HepG2 (cell line): Measurements from ENCODE around the gene DACH2.

Source experiments
- ARNT2 ChIP-seq: sonication (generic); formaldehyde crosslinking; IDR thresholded peaks from 2 replicates; pipeline ENCODE4 v1.8.0; 2022; ENCODE audit warnings: mild to moderate bottlenecking, low read depth, missing genetic modification reagents, moderate library complexity
- CBX5 ChIP-seq: sonication (generic); formaldehyde crosslinking; IDR thresholded peaks from 2 replicates; pipeline ENCODE4 v1.4.0; 2020; ENCODE audit warnings: missing genetic modification reagents, borderline replicate concordance
- CEBPZ ChIP-seq: IDR thresholded peaks from 2 replicates; pipeline ENCODE4 v1.6.1; 2012; ENCODE audit warnings: low read length, improper control_type of control experiment
- ELF4 ChIP-seq: sonication (generic); formaldehyde crosslinking; IDR thresholded peaks from 2 replicates; pipeline ENCODE4 v1.5.0; 2020; ENCODE audit warnings: missing genetic modification reagents, mild to moderate bottlenecking, moderate library complexity, borderline replicate concordance
- RFX5 ChIP-seq: IDR thresholded peaks from 2 replicates; pipeline ENCODE4 v1.6.1; 2011; ENCODE audit warnings: low read depth, low read length, improper control_type of control experiment
- RFXANK ChIP-seq: IDR thresholded peaks from 2 replicates; pipeline ENCODE4 v1.6.1; 2016
- SIX4 ChIP-seq: sonication (generic); formaldehyde crosslinking; IDR thresholded peaks from 2 replicates; pipeline ENCODE4 v1.4.0; 2020; ENCODE audit warnings: missing genetic modification reagents
- SUZ12 ChIP-seq: fragments of 150-350 bp; IDR thresholded peaks from 2 replicates; pipeline ENCODE4 v1.6.1; 2014; ENCODE audit warnings: low read depth, low read length
- TAF1 ChIP-seq: sonication (generic); formaldehyde crosslinking; IDR thresholded peaks from 2 replicates; pipeline ENCODE4 v1.4.0; 2020; ENCODE audit warnings: missing genetic modification reagents
- YEATS4 ChIP-seq: sonication (generic); formaldehyde crosslinking; IDR thresholded peaks from 2 replicates; pipeline ENCODE4 v1.4.0; 2020; ENCODE audit warnings: missing genetic modification reagents, borderline replicate concordance
- ZNF331 ChIP-seq: sonication (generic); formaldehyde crosslinking; IDR thresholded peaks from 2 replicates; pipeline ENCODE4 v1.4.0; 2020; ENCODE audit warnings: missing genetic modification reagents
- ZNF510 ChIP-seq: sonication (generic); formaldehyde crosslinking; IDR thresholded peaks from 2 replicates; pipeline ENCODE4 v1.4.0; 2020; ENCODE audit warnings: low read depth, mild to moderate bottlenecking, missing genetic modification reagents
- ZNF713 ChIP-seq: sonication (generic); formaldehyde crosslinking; IDR thresholded peaks from 2 replicates; pipeline ENCODE4 v1.4.0; 2020; ENCODE audit warnings: mild to moderate bottlenecking, missing genetic modification reagents
- TF ChIP-seq, protein P1 (sequence below), 2 experiments: fragments of 450-650 bp in 1 of 2; sonication (generic) in 1 of 2; formaldehyde crosslinking; IDR thresholded peaks; 2 replicates each; pipeline versions ENCODE4 v1.5.0 to v1.8.0; 2020 to 2022; ENCODE audit warnings: mild to moderate bottlenecking in 1 of 2, missing genetic modification reagents in 1 of 2

- no peak for TF ChIP-seq ZNF713 (CRISPR knock-in tag)
- no peak for TF ChIP-seq ELF4
- no peak for TF ChIP-seq RFX5
- no peak for TF ChIP-seq ARNT2 (CRISPR knock-in tag)
- no peak for TF ChIP-seq SIX4 (CRISPR knock-in tag)
- TF ChIP-seq CBX5 (CRISPR knock-in tag) = no peak
- TF ChIP-seq RFXANK (CRISPR knock-in tag) = no peak
- TF ChIP-seq ZNF510 = no peak
- no peak for TF ChIP-seq TAF1 (CRISPR knock-in tag)
- no peak for TF ChIP-seq SUZ12
- no peak for TF ChIP-seq CEBPZ
- TF ChIP-seq YEATS4 (CRISPR knock-in tag) = no peak
- TF ChIP-seq, protein P1, sequence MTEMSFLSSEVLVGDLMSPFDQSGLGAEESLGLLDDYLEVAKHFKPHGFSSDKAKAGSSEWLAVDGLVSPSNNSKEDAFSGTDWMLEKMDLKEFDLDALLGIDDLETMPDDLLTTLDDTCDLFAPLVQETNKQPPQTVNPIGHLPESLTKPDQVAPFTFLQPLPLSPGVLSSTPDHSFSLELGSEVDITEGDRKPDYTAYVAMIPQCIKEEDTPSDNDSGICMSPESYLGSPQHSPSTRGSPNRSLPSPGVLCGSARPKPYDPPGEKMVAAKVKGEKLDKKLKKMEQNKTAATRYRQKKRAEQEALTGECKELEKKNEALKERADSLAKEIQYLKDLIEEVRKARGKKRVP (CRISPR knock-in tag; IDR thresholded peaks at IDR 0.05) = no peak
- no peak for TF ChIP-seq ZNF331 (CRISPR knock-in tag)
Observed at GRCh38 chrX:86455495-86455894, 307.2 kb downstream of the DACH2 start.
